ENCODE results near the gene REPS1.
"Not testable (repeated sequence)": the region's sequence is repeated elsewhere in the genome, so short reads cannot be mapped to it uniquely, and the experiment has no call there.

The REPS1 gene, protein sequence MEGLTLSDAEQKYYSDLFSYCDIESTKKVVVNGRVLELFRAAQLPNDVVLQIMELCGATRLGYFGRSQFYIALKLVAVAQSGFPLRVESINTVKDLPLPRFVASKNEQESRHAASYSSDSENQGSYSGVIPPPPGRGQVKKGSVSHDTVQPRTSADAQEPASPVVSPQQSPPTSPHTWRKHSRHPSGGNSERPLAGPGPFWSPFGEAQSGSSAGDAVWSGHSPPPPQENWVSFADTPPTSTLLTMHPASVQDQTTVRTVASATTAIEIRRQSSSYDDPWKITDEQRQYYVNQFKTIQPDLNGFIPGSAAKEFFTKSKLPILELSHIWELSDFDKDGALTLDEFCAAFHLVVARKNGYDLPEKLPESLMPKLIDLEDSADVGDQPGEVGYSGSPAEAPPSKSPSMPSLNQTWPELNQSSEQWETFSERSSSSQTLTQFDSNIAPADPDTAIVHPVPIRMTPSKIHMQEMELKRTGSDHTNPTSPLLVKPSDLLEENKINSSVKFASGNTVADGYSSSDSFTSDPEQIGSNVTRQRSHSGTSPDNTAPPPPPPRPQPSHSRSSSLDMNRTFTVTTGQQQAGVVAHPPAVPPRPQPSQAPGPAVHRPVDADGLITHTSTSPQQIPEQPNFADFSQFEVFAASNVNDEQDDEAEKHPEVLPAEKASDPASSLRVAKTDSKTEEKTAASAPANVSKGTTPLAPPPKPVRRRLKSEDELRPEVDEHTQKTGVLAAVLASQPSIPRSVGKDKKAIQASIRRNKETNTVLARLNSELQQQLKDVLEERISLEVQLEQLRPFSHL

DNA sequence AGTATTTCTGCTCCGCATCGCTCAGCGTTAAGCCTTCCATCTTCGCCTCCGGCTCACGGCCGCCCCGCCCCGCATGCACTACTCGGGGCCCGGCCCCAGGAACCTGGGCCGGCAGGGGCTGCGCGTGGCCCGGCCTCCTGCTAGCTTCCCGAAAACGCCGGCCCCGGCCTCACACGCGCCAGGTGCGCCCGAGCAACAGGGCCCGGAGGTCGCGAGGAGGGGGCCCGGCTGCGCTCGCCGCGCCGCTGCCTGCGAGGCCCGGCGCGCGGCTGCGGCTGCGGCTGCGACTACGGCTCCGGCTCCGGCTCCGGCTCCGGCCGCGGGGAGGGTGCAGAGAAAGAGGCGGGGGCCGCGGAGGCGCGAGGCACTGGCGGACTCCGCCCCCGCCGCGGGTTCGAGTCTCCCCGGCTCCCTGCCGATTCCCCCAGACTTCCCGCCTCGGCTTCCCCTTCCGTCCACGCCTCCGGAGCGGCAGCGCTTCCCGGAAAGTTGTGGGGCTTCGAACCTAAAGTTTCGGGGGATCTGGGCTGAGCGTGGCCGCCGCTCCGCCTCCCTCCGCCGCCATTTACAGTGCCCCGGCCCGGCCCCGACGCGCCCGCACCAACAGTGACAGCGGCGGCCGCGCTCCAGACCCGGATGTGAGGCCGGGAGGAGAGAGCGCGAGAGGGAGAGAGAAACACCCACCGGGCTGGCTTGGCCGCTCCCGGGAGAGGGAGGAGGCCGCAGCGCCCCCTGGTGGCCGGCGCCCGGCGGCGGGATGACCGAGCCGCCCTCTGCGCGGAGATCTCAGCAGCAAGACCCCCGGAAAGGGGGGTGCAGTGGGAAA is at the start of gene REPS1:
TSS of gene REPS1 (minus strand) at position 611 of the 826 bp plus-strand sequence. CDS start at position 40, 571 bp downstream.
- peak; percentile 86 for DNase-seq (ENCODE audit: low read depth)

DNA sequence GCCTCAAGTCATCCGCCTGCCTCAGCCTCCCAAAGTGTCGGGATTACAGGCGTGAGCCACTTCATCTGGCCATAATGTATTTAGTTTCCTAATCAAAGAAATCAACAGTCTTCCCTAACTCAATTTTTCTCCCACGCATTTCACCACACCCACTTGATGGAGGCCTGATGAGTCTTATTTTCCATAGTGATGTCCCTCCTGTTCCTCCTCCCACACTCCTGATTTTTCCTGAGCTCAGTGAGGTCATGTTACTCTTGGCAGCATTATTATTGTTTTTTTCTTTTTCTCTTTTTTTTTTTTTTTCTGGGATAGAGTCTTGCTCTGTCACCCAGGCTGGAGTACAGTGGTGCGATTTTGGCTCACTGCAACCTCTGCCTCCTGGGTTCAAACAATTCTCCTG is 49.4 kb upstream of the REPS1 start:
- no peak for DNase-seq (ENCODE audit: low read depth)

DNA sequence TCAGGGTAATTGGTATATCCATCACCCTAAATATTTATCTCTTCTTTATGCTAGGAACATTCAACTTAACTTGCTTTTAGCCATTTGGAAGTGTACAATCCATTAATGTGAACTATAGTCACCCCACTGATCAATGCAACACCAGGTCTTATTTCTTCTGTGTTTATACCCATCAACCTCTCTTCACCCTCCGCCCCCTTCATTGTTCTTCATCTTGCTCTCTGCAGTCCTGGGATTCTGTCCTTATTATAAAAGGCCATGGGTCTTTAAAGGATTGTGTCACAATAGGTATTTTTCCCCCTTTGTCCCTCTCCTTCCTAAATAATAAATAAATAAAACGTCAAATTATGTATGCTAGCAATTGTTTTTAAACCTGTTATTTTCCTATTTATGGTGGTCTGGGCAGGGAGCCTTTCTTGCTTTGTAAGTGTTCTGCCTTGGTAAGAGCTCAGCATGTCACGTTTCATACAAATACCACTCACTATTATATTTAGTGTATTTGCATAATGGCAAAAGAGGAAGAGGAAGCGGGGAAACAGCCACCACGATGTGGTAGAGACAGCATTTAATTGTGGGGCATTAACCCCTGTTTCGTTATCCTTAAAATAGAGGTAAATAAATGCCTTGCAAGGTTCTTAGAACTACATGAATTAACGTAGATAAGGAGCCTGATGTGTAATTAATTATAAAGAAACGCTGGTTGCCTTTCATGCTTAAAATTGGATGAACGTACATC is 42.3 kb upstream of the REPS1 start:
- no peak for DNase-seq (ENCODE audit: low read depth)

DNA sequence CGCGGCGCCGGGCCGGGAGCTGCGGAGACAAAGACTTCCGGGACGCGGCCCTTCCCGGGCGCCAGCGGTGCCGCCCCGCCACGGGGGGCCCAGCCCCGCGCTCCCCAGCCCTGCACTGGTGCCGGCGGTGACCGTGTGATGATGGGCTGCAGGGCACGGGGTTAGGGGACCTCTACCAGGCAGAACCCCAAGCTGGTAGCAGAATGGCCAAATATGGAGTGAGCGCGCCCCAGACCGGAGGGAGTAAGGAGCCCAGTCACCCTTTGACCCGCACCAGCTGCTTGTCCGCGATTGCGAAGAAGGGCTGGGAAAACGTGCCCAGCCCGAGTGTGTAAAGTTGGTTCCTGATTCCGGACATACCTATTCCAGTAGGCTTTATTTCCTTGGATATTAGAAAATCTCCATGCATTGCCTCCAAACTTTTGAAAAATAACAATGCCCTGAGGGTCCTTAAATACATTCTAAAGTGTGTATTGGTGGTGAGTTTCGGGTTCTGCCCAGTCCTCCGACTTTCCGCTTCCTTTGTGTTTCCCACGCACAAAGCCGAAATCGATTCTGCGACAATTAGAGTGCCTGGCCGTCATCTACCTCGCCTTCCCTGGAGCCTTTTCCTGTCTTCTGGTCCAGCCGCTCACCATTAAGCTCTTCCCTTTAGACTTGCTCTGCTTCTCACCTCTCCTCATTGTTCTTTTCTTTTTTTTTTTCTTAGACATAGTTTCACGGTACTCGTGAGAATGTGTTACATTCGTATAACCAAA is 41.6 kb upstream of the REPS1 start:
- no peak for DNase-seq (ENCODE audit: low read depth)

DNA sequence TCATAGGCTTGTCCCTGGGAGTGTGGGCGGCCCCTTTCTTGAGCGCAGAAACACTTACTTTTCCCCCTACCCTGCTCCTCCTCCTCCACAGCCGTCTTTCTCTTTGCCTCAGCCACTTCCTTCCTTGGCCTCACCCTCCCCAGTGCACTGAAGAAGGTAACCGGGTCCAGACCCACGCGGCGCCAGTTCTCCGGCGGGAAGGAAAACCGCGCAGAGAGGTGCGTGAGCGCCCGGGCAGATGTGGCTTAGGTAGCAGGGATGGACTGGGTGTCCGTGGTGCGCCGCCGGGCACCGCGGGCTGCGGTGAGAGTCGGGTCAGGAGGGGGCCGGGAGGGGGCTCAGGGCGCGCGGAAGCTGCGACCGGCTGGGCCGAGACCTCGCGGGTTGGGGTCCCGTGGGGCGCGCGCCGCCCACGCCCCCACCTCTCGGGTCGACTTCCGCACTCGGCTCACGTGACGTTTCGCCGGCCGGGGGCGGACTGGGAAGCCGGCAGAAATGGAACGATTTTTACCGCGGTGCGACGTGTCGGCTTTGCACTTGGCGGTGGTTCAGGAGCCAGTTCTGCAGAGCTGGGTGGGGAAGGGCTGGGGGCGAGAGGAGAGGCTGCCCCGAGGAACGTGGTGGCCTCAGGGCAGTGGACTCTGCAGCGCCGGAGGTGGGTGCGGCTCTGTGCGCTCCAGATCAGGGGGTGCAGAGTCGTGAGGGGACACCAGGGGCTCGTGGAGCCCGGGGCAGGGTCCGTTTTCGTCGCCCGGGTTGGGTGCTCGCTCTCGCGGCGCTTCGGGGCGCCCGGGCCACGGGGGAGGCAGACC is 40.8 kb upstream of the REPS1 start, which contains the start of gene ABRACL:
TSS of gene ABRACL (plus strand) at position 88 of the 812 bp plus-strand sequence. CDS start 5,416 bp downstream, outside the sequence.
- peak; percentile 61 for DNase-seq (ENCODE audit: low read depth)

DNA sequence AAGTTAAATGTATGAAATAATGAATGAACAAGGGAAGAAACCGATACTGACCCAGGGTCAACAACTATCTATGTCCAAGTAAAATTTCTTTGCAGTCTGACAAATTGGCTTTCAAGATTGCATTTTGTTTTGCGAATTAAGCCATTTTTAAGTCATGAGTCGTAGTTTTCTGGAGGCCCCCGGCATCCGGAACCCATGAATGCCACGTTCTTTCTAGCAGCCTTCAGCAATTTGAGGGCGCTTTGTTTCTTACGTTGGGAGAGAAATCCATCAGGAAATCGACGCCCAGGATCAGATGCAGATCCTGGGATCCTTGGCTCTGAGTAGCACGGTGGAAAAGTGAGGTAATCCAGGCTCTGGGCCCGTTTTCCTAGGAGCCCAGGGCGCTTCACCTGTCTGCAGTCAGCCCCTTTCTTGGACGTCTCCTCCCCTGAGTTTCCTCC is 40.2 kb upstream of the REPS1 start:
- no peak for DNase-seq (ENCODE audit: low read depth)

DNA sequence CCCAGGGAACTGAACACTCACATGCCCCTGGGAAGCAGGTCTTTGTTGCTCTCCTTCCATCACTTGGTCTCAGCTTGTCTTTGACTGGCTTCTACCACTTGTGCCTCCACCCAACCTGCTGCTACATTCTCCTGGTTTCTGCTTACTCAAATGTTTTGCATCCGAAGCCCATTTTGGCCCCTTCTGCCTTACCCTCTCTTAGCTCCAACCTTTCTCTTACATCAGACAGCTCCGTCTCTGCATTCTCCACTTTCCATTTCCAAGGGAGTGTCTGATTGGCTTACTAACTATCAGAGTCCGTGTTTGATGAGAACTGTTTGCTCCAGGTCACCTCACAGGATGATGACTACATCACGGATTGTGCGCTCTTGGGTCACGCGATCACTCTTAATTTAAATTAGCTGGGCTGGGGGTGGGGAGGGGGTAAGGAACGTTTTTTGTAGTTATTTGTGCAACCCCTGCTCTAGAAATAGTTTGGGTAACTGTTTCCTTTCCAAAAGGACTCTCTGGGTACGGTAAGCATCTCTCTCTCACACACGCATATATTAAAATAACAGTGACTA is 39.6 kb upstream of the REPS1 start:
- no peak for DNase-seq (ENCODE audit: low read depth)

DNA sequence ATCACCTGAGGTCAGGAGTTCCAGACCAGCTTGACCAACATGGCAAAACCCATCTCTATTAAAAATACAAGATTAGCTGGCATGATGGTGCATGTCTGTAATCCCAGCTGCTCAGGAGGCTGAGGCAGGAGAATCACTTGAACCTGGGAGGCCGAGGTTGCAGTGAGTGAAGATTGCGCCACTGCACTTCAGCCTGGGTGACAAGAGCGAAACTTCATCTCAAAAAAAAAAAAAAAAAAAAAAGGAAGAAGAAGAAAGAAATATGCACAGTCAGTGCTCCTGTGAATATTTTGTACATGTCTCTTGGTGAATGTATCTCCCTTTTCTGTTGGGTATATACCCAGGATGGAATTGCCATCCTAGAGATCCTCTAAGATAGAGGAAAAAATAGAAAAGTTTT is 37.4 kb upstream of the REPS1 start:
- not testable (repeated sequence) for DNase-seq (ENCODE audit: low read depth)

DNA sequence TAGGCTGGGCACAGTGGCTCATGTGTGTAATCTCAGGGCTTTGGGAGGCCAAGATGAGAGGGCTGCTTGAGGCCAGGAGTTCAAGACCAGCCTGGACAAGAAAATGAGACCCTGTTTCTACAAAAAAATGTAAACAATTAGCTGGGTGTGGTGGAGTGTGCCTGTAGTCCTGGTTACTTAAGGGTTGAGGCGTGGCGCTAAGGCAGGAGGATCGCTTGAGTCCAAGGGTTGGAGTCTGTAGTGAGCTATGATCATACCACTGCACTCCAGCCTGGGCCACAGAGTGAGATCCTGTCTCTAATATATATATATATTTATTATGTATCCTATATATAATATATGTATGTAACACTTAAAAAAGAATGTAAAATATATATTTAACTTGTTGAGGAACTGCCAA is 32.6 kb upstream of the REPS1 start:
- DNase-seq (ENCODE audit: low read depth): no peak

DNA sequence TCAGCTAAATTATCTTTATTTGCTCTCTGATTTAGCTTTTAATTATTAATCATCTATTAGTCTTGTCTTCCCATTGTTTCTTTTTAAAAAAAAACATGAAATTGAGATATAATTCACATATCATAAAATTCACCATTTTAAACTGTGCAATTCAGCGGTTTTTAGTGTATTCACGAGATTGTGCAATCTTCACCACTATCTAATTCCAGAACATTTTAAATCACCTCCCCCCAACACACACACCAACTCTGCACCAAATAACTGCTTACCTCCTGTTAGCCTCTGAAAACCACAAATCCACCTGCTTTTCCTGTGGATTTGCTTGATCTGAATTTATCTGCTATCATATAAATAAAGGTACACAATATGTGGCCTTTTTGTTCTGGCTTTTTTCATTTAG is 31.7 kb upstream of the REPS1 start:
- no peak for DNase-seq (ENCODE audit: low read depth)

DNA sequence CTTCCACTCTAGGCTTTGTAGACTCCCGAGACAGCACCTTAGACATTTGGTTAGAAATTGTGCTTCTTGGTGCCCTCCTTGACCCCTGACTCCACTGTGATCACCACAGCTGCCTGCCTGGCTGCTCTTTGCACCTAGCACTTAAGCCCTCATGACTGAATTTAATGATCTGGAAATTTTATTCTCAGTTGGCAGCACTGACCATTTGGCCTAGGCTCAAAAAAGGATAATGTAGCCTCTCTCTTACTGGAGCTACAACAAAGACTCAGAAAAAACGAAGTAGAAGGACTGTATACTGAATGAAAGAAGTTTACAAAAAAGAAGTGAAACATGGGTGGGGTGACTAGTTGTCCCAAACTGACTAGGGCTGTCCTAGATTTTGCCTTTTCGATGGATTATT is 29.2 kb upstream of the REPS1 start:
- no peak for DNase-seq (ENCODE audit: low read depth)

DNA sequence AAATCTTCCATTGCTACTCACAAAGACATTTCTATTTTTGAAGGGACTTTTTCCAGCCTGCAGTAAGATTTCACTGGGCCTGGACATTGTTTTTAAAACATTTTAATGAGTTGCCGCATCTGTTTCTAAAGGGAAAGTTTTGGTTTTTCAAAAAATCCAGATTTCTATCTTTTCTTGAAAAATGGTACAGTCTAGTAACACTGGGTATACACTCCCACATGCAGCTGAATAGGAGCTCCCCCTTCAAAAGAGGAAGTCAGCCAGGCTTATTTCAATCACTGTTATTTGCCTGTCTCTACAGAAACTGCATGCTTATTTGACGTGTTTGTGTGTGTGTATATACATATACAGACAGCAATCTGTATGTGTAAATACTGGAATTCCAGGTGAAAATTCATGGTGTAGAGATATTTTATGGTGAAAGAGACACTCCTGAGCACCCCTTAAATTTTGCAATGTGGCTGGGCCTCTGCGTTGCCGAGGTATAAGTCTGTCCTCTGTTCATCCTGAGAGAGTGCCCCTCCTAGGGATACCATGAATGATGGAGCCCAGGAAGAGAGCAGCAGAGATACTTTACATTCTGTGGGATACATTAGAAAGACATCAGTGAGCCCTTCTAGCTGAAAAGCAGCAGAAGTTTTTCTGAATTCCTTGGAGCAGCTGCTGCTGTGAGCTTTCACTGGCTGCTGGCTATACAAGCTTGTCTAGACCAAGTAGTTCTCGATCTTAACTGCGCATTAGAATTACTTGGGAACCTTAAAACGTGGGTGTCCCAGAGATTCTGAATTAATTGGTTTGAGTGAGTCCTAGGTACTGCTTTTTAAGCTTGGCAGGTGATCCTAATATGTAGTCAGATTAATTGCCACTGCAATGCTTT is 28.5 kb upstream of the REPS1 start:
- no peak for DNase-seq (ENCODE audit: low read depth)

DNA sequence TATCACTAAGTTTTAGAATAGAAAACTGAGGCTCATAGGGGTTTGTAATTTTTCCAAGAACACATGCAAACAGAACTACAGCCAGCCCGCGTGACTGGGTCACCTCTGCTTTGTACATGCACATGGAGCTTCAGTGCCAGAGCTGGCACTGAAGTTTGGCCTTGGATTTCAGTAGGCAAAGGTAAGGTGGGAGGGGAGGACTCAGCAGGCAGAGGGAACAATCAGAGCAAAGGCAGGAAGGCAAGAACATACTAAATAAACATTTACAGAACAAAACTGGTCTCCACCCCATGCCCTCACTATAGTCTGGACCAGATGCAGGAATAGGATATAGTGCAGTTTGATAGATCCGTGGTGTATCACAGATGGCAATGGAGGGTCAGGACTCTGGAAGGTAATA is 26.9 kb upstream of the REPS1 start:
- no peak for DNase-seq (ENCODE audit: low read depth)

DNA sequence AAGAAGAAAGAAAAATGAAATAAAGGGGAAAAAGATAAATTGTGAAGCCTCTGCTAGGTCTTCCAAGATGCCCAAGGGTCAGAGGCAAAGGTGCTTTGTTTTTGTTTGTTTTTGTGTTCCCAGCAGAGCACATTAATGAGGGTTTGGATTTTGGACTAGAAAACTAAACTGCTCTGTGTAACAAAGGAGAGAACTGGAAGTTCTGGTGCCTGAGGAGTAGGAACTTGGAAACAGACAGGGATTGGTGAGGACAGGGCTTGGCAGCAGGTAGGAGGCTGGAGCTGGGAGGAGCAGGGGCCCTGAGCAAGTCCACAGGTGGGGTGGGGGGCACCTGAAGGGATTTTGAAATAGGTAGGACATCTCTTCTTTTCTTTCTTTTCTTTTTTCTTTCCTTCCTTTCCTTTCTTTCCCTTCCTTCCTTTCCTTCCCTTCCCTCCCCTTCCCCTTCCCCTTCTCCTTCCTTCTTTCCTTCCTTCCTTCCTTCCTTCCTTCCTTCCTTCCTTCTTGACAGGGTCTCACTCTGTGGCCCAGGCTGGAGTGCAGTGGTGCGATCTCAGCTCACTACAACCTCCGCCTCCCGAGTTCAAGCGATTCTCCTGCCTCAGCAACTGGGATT is 25.2 kb upstream of the REPS1 start:
- no peak for DNase-seq (ENCODE audit: low read depth)

DNA sequence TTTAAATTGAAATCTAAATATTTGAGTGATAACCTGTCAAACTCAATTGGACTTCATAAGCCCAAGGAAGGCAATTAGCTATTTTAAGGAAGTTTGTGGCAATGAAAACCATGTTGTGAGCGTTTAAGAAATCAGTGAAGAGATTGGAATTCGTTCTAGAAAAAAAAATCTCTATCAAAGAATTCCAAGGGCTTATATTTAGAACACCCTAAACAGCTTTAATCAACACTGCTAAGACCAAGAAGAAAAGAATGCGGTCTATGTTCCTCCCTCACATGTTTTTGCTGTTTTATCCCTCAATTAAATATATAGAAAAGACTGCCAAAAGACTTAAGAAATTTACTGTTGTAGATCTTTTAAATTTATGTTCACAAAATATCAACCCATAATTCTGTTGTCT is 23.9 kb upstream of the REPS1 start:
- DNase-seq (ENCODE audit: low read depth): no peak

DNA sequence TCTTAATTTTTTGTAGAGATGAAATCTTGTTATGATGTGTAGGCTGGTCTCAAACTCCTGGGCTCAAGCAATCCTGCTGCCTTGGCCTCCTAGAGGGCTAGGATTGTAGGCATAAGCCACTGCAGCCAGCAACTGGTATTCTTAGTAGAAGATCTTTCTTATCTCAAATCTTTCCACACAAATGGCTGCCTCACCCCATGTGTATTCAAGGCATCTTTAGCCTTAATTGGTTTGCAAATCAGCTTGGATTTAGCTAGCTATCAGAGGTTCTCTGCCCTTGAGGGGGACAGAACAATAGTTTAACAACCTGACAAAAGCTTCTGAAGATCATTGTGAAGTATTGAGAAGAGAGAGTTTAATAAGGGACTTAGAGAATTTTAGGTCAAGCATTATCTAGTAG is 22.6 kb upstream of the REPS1 start:
- DNase-seq (ENCODE audit: low read depth): no peak

DNA sequence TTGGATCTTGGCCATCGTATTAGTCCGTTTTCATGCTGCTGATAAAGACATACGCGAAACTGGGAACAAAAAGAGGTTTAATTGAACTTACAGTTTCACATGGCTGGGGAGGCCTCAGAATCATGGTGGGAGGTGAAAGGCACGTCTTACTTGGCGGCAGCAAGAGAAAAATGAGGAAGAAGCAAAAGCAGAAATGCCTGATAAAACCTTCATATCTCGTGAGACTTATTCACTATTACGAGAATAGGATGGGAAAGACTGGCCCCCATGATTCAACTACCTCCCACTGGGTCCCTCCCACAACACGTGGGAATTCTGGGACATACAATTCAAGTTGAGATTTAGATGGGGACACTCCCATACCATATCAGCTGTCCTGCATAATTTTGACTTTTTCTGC is 20.1 kb upstream of the REPS1 start:
- no peak for DNase-seq (ENCODE audit: low read depth)

DNA sequence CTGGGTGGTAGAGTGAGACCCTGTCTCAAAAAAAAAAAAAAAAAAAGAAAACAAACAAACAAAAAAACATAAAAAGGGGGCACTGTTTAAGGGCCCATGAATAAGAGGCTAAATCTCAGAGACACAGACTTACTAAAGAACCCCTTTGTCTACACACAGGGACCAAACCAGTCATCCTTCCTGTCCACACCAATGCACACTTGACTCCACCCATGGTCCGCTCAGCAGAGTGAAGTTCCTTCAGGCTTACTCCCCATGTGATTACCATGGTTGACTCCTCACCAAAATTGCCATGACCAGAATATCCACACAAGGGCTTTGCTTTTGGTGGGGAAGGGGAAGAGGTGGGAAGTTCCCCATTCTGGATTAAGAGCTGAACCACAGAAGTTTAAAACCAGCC is 19.4 kb upstream of the REPS1 start:
- DNase-seq (ENCODE audit: low read depth): no peak

Measured in stimulated activated CD8-positive, alpha-beta memory T cell treated with anti-CD3 and anti-CD28 coated beads, Interleukin-7, amount 100 ng/mL, for 24 hours (primary cell).